NCI-H2227 treated with DMSO at 0.1 percent for 48 hours (cell line): ENCODE measurements around the gene DARS2.
"Not testable (repeated sequence)": the region's sequence is repeated elsewhere in the genome, so short reads cannot be mapped to it uniquely, and the experiment has no call there.

ENCODE experiments used
- DNase-seq: peaks from one replicate; lab custom pipeline; 2025; lab: John Stamatoyannopoulos, UW

Gene DARS2

GRCh38 chr1:173862146-173862768 lies 37.8 kb downstream of the DARS2 start:
- not testable (repeated sequence) for DNase-seq

GRCh38 chr1:173862769-173863223 lies 38.3 kb downstream of the DARS2 start:
- DNase-seq: no peak

GRCh38 chr1:173863224-173864161 lies 39.0 kb downstream of the DARS2 start:
- DNase-seq: no peak

- no peak for DNase-seq
Measured at GRCh38 chr1:173864179-173864867, 39.9 kb downstream of the DARS2 start.

- no peak for DNase-seq
Measured at GRCh38 chr1:173865468-173866164, 41.1 kb downstream of the DARS2 start.

GRCh38 chr1:173866413-173867115 lies 42.1 kb downstream of the DARS2 start:
- no peak for DNase-seq

- no peak for DNase-seq
Measured at GRCh38 chr1:173867141-173867752, 42.8 kb downstream of the DARS2 start.

GRCh38 chr1:173867753-173868265 lies 43.3 kb downstream of the DARS2 start, which contains the start of gene GAS5:
GAS5 (minus strand) TSS chr1:173867989.
- DNase-seq: peak; percentile 99

GRCh38 chr1:173868266-173869020 lies 44.0 kb downstream of the DARS2 start, which contains the start of gene ZBTB37:
ZBTB37 (plus strand) TSS chr1:173868380; CDS start chr1:173870226, 1,846 bp downstream.
- DNase-seq: peak; percentile 85

GRCh38 chr1:173869021-173869359 lies 44.5 kb downstream of the DARS2 start:
- DNase-seq: no peak

GRCh38 chr1:173870252-173871075 lies 46.0 kb downstream of the DARS2 start:
- DNase-seq: no peak

- no peak for DNase-seq
Measured at GRCh38 chr1:173871091-173871490, 46.6 kb downstream of the DARS2 start.

- no peak for DNase-seq
Measured at GRCh38 chr1:173871500-173871899, 47.0 kb downstream of the DARS2 start.

- no peak for DNase-seq
Measured at GRCh38 chr1:173876732-173877131, 52.3 kb downstream of the DARS2 start.

GRCh38 chr1:173878251-173878650 lies 53.8 kb downstream of the DARS2 start:
- no peak for DNase-seq

GRCh38 chr1:173881117-173881516 lies 56.6 kb downstream of the DARS2 start:
- not testable (repeated sequence) for DNase-seq

GRCh38 chr1:173884701-173885100 lies 60.2 kb downstream of the DARS2 start:
- no peak for DNase-seq

GRCh38 chr1:173886746-173887611 lies 62.5 kb downstream of the DARS2 start:
- no peak for DNase-seq
